ENCODE data around the gene PDP2.

The PDP2 gene

GRCh38 chr16:66926171-66926947 lies 46.0 kb downstream of the PDP2 start:
- no peaks in the 10 kb centered on the region for H3K9me3 ChIP-seq (ENCODE audit: control insufficient read depth, low read length)
- peaks cover 49% of the 10 kb centered on the region for H3K27me3 ChIP-seq (ENCODE audit: control insufficient read depth, insufficient read depth, low read length, poor library complexity, severe bottlenecking)
- 74 to 83% methylated on average over 5 of the region's 5 CpGs for WGBS, 2 experiments
- no peak overlapping the region for H3K4me3 ChIP-seq (ENCODE audit: insufficient read depth, low read depth, low read length)
- H3K36me3 ChIP-seq (ENCODE audit: control insufficient read depth, insufficient read depth, low read length), result no peaks in the 10 kb centered on the region
- no peak overlapping the region for H3K27ac ChIP-seq (ENCODE audit: insufficient read depth, low read depth, low read length, poor library complexity, severe bottlenecking)
- H3K4me1 ChIP-seq (ENCODE audit: control insufficient read depth, insufficient read depth, low read length), result peaks cover 14% of the 10 kb centered on the region

- no peak overlapping the region for H3K4me3 ChIP-seq (ENCODE audit: insufficient read depth, low read depth, low read length)
- peaks cover 45% of the 10 kb centered on the region for H3K27me3 ChIP-seq (ENCODE audit: control insufficient read depth, insufficient read depth, low read length, poor library complexity, severe bottlenecking)
- no peaks in the 10 kb centered on the region for H3K36me3 ChIP-seq (ENCODE audit: control insufficient read depth, insufficient read depth, low read length)
- WGBS, 2 experiments, result 73 to 80% methylated on average over 3 of the region's 3 CpGs
- peaks cover 14% of the 10 kb centered on the region for H3K4me1 ChIP-seq (ENCODE audit: control insufficient read depth, insufficient read depth, low read length)
- no peaks in the 10 kb centered on the region for H3K9me3 ChIP-seq (ENCODE audit: control insufficient read depth, low read length)
- no peak overlapping the region for H3K27ac ChIP-seq (ENCODE audit: insufficient read depth, low read depth, low read length, poor library complexity, severe bottlenecking)
Measured at GRCh38 chr16:66926961-66927436, 46.7 kb downstream of the PDP2 start.

GRCh38 chr16:66927918-66928649 lies 47.8 kb downstream of the PDP2 start:
- H3K9me3 ChIP-seq (ENCODE audit: control insufficient read depth, low read length), result no peaks in the 10 kb centered on the region
- H3K27me3 ChIP-seq (ENCODE audit: control insufficient read depth, insufficient read depth, low read length, poor library complexity, severe bottlenecking), result peaks cover 44% of the 10 kb centered on the region
- H3K4me1 ChIP-seq (ENCODE audit: control insufficient read depth, insufficient read depth, low read length), result peaks cover 15% of the 10 kb centered on the region
- H3K4me3 ChIP-seq (ENCODE audit: insufficient read depth, low read depth, low read length), result no peak overlapping the region
- H3K36me3 ChIP-seq (ENCODE audit: control insufficient read depth, insufficient read depth, low read length), result no peaks in the 10 kb centered on the region
- WGBS, 2 experiments, result 96% methylated on average over 8 of the region's 8 CpGs
- H3K27ac ChIP-seq (ENCODE audit: insufficient read depth, low read depth, low read length, poor library complexity, severe bottlenecking), result no peak overlapping the region

- Histone ChIP-seq H3K36me3 (ENCODE audit: control insufficient read depth, insufficient read depth, low read length) (no peaks in the 10 kb centered on the region), H3K9me3 (ENCODE audit: control insufficient read depth, low read length) (no peaks in the 10 kb centered on the region), H3K27ac (ENCODE audit: insufficient read depth, low read depth, low read length, poor library complexity, severe bottlenecking) (no peak overlapping the region), H3K4me3 (ENCODE audit: insufficient read depth, low read depth, low read length) (no peak overlapping the region), H3K27me3 (ENCODE audit: control insufficient read depth, insufficient read depth, low read length, poor library complexity, severe bottlenecking) (peaks cover 37% of the 10 kb centered on the region), H3K4me1 (ENCODE audit: control insufficient read depth, insufficient read depth, low read length) (peaks cover 21% of the 10 kb centered on the region)
- 84% methylated on average over 10 of the region's 10 CpGs for WGBS, 2 experiments
Measured at GRCh38 chr16:66928702-66929388, 48.5 kb downstream of the PDP2 start.

GRCh38 chr16:66930189-66930588 lies 49.9 kb downstream of the PDP2 start:
- Histone ChIP-seq H3K4me1 (ENCODE audit: control insufficient read depth, insufficient read depth, low read length) (peaks cover 21% of the 10 kb centered on the region), H3K27ac (ENCODE audit: insufficient read depth, low read depth, low read length, poor library complexity, severe bottlenecking) (no peak overlapping the region), H3K4me3 (ENCODE audit: insufficient read depth, low read depth, low read length) (no peak overlapping the region), H3K9me3 (ENCODE audit: control insufficient read depth, low read length) (no peaks in the 10 kb centered on the region), H3K36me3 (ENCODE audit: control insufficient read depth, insufficient read depth, low read length) (no peaks in the 10 kb centered on the region), H3K27me3 (ENCODE audit: control insufficient read depth, insufficient read depth, low read length, poor library complexity, severe bottlenecking) (peaks cover 23% of the 10 kb centered on the region)
- 93 to 94% methylated on average over 4 of the region's 4 CpGs for WGBS, 2 experiments

- no peaks in the 10 kb centered on the region for H3K9me3 ChIP-seq (ENCODE audit: control insufficient read depth, low read length)
- peaks cover 13% of the 10 kb centered on the region for H3K4me1 ChIP-seq (ENCODE audit: control insufficient read depth, insufficient read depth, low read length)
- WGBS, 2 experiments, result 97 to 98% methylated on average over 2 of the region's 2 CpGs
- no peak overlapping the region for H3K4me3 ChIP-seq (ENCODE audit: insufficient read depth, low read depth, low read length)
- no peaks in the 10 kb centered on the region for H3K36me3 ChIP-seq (ENCODE audit: control insufficient read depth, insufficient read depth, low read length)
- no peak overlapping the region for H3K27ac ChIP-seq (ENCODE audit: insufficient read depth, low read depth, low read length, poor library complexity, severe bottlenecking)
- peaks cover 8% of the 10 kb centered on the region for H3K27me3 ChIP-seq (ENCODE audit: control insufficient read depth, insufficient read depth, low read length, poor library complexity, severe bottlenecking)
Measured at GRCh38 chr16:66931665-66932064, 51.4 kb downstream of the PDP2 start.

- H3K4me3 ChIP-seq (ENCODE audit: insufficient read depth, low read depth, low read length), result no peak overlapping the region
- 92 to 94% methylated on average over 4 of the region's 4 CpGs for WGBS, 2 experiments
- peaks cover 9% of the 10 kb centered on the region for H3K4me1 ChIP-seq (ENCODE audit: control insufficient read depth, insufficient read depth, low read length)
- H3K9me3 ChIP-seq (ENCODE audit: control insufficient read depth, low read length), result no peaks in the 10 kb centered on the region
- no peak overlapping the region for H3K27ac ChIP-seq (ENCODE audit: insufficient read depth, low read depth, low read length, poor library complexity, severe bottlenecking)
- H3K36me3 ChIP-seq (ENCODE audit: control insufficient read depth, insufficient read depth, low read length), result no peaks in the 10 kb centered on the region
- H3K27me3 ChIP-seq (ENCODE audit: control insufficient read depth, insufficient read depth, low read length, poor library complexity, severe bottlenecking), result peaks cover 4% of the 10 kb centered on the region
Measured at GRCh38 chr16:66932076-66932475, 51.8 kb downstream of the PDP2 start.

- H3K4me3 ChIP-seq (ENCODE audit: insufficient read depth, low read depth, low read length), result peak overlapping the region; percentile 62
- H3K27ac ChIP-seq (ENCODE audit: insufficient read depth, low read depth, low read length, poor library complexity, severe bottlenecking), result no peak overlapping the region
- H3K9me3 ChIP-seq (ENCODE audit: control insufficient read depth, low read length), result no peaks in the 10 kb centered on the region
- H3K36me3 ChIP-seq (ENCODE audit: control insufficient read depth, insufficient read depth, low read length), result no peaks in the 10 kb centered on the region
- H3K27me3 ChIP-seq (ENCODE audit: control insufficient read depth, insufficient read depth, low read length, poor library complexity, severe bottlenecking), result no peaks in the 10 kb centered on the region
- peaks cover 7% of the 10 kb centered on the region for H3K4me1 ChIP-seq (ENCODE audit: control insufficient read depth, insufficient read depth, low read length)
- 3 to 6% methylated on average over 12 of the region's 12 CpGs for WGBS, 2 experiments
Measured at GRCh38 chr16:66933776-66934137, 53.4 kb downstream of the PDP2 start.

- WGBS, 2 experiments, result 0% methylated on average over 76 of the region's 76 CpGs
- Histone ChIP-seq H3K4me1 (ENCODE audit: control insufficient read depth, insufficient read depth, low read length) (peaks cover 7% of the 10 kb centered on the region), H3K36me3 (ENCODE audit: control insufficient read depth, insufficient read depth, low read length) (no peaks in the 10 kb centered on the region), H3K4me3 (ENCODE audit: insufficient read depth, low read depth, low read length) (peak within 1 kb of the TSS; percentile 62), H3K27ac (ENCODE audit: insufficient read depth, low read depth, low read length, poor library complexity, severe bottlenecking) (no peak within 1 kb of the TSS), H3K27me3 (ENCODE audit: control insufficient read depth, insufficient read depth, low read length, poor library complexity, severe bottlenecking) (no peaks in the 10 kb centered on the region), H3K9me3 (ENCODE audit: control insufficient read depth, low read length) (no peaks in the 10 kb centered on the region)
Measured at GRCh38 chr16:66934138-66934838, 54.0 kb downstream of the PDP2 start, which contains the start of gene CIAO2B. CIAO2B (minus strand) TSS chr16:66934402; CDS start chr16:66934364, 38 bp downstream.
